GM18861 (cell line): ENCODE measurements around the gene CLCN7.

Source experiments
- ATAC-seq: cut with Tn5 transposase; IDR thresholded peaks from one replicate; pipeline ENCODE4 v1.9.1; 2021; ENCODE audit not compliant: unreplicated experiment

The CLCN7 gene

GRCh38 chr16:1407753-1408152, 67.1 kb downstream of the CLCN7 start:
- no peak for ATAC-seq

GRCh38 chr16:1403733-1404132, 71.1 kb downstream of the CLCN7 start:
- ATAC-seq: no peak

GRCh38 chr16:1403036-1403435, 71.8 kb downstream of the CLCN7 start:
- ATAC-seq: no peak

GRCh38 chr16:1401758-1402154, 73.1 kb downstream of the CLCN7 start:
- no peak for ATAC-seq

GRCh38 chr16:1401061-1401757, 73.6 kb downstream of the CLCN7 start:
- no peak for ATAC-seq

- ATAC-seq: no peak
These were observed 75.8 kb downstream of the CLCN7 start for GRCh38 chr16:1398826-1399581.

- ATAC-seq: no peak
These were observed 76.5 kb downstream of the CLCN7 start for GRCh38 chr16:1398351-1398750.

GRCh38 chr16:1397779-1398178, 77.0 kb downstream of the CLCN7 start:
- ATAC-seq: no peak

- ATAC-seq: no peak
These were observed 79.3 kb downstream of the CLCN7 start for GRCh38 chr16:1395444-1396031.
